ENCODE measurements around the gene MAML2.

The MAML2 gene

DNA sequence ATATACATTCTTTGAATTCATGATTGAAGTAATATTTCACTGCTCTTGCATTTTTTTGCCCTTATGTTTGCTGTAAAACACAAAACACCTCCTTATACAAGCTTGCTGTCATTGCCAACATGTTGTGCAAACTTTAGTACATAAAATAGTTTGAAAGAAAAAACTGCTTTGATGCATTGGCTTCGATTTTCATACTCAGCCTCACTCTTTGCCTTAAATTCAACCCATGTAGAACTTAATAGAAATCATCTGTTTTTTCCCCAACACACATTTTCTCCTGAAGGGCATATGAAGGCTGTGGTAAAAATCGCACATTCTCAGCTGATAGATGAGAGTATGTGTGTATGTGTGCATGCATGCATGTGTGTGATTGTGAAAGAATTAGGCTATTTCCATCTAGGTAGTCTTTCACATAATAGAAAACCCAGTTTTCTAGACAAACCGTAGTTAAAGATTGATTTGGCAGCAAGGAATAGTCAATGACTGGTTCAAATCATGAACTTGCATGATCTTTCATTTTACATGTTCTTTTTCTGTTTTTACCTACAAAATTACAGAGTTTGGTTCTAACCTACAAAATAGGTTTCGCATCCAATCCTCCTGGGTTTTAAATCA lies 346.3 kb downstream of the MAML2 start:
- no peak for DNase-seq

GRCh38 chr11:95994329-95994728 lies 348.7 kb downstream of the MAML2 start:
- no peak for DNase-seq

GRCh38 chr11:95993438-95994298 lies 349.3 kb downstream of the MAML2 start:
- no peak for DNase-seq

GRCh38 chr11:95991545-95991944 lies 351.4 kb downstream of the MAML2 start:
- DNase-seq: no peak

DNA sequence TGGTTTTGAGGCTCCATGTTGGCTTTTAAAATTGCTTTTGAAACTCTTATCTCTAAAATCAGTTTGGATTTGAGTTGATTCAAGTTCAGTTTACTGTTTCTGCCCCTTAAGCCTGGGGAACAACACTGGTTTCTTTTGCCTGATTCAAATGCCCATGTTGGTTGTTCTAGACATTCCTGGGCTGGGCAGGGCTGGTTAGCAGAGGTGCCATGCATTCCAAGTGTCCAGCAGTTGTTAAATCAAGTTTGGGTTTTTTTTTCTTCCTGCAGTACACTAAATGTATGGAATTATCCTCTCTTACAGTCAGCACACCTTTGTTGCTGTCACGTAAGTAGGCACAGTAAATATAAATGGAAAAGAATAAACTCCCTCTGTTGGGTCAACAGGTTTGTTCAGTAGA lies 351.9 kb downstream of the MAML2 start:
- DNase-seq: no peak

GRCh38 chr11:95989780-95990179 lies 353.2 kb downstream of the MAML2 start:
- no peak for DNase-seq

- DNase-seq: no peak
Observed at GRCh38 chr11:95989076-95989605, 353.9 kb downstream of the MAML2 start.

DNA sequence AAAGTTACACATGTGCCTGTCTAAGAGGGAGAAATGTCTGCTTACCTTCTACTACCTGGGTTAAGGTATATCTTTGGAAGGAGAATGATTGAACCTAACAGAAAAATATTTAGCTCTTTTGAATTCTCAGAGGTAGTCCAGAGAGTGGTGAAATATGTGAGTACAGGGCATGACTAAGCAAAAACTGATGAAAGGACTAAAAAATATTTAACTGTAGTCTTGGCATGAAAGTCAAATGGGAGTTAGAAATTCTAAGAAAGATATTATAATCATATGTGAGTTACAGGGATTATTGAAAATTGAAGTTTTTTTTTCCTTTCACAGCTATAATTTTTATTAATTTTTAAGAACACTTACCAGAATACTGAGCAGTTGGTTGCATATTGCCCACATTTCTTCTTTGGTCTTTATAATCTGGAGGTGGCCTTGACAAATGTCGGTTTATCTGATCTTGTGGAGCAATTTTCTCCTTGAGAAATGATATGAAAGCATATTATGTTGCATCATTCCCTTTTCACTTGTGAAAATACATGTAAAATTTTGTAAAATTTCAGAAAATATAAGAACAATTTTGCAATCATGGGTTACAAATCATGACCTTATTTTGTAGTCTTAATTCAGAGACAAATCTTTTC lies 357.7 kb downstream of the MAML2 start:
- no peak for DNase-seq

DNA sequence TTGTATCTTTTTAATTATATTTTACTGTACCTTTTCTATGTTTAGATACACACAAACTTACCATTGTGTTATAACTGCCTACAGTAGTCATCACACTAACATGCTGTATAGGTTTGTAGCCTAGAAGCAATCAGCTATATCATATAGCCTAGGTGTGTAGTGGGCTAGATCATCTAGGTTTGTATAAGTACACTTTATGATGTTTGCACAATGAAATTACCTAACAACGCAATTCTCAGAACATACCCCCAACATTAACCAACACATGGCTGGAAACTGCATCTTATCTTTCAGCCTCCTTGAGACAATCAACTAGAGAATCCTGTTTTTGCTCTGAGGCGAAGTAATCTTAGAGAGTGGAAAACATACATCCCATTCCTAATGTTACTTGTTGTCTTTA lies 358.9 kb downstream of the MAML2 start:
- DNase-seq: no peak

DNA sequence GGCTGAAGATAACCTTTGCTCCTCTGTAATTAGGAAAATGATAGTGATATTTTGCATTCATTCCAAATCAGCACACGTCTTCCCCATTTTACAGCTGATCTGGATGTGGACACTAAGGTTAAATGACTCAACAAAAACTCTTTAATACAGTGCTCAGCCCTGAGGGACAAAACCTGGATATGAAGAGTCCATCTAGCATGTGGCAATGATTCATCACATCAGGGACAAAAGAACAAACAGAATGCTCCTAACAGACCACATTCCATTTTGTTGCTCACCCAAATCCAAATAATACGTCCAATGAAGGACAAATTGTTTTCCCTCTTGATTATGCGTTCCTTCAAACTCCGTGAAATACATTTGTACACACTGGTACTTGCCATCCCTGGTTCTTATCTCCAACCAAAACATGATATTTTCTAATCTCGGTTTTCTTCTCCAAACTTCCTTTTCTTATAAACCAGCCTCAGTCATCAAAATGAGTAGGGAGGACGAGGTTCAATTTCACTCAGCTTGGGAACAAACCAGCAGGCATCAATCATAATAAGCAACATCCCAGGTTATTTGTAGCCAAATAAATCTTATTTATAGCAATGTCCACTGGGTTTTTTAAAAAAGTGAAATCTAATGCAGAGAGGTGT lies 365.3 kb downstream of the MAML2 start:
- DNase-seq: no peak

- DNase-seq: no peak
Observed at GRCh38 chr11:95976550-95976949, 366.4 kb downstream of the MAML2 start.

GRCh38 chr11:95975343-95975742 lies 367.7 kb downstream of the MAML2 start:
- DNase-seq: no peak

DNA sequence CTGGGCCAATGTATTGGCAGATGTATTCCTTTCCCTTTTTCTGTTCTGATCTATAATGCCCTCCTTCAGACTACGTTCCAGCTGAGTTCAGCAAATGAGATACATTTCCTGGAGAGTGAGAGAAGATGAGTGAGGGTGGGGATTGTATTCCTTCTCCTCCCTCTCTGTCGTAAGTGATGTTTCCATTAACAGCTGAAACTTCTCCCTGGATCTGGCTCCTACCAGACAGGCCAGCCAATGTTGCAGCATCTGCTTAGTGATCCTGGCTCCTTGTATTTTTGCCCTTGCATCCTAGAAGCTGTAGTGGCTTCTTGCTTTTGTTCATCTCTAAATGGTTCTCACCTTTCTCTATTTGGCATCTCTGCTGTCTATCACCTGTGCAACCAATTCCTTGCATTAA lies 370.9 kb downstream of the MAML2 start:
- DNase-seq: no peak

DNA sequence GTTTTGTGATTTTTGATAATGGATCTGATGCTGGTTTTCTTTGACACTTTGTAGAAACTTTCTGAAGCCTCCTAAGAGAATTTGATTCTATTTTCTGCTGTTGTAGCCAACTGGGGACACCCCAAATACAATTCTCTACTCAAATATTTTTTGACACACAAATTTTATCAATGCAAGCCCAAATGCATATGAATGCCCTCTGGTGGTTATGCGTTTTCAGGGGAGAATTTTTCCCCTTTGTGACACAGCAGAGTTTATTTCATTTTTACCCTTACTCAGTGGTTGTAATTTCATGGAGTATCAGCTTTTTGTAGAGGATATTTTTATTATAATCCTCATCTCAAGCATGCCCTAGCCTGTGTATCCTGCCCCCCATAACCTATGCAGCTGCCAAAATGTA lies 374.4 kb downstream of the MAML2 start:
- no peak for DNase-seq

DNA sequence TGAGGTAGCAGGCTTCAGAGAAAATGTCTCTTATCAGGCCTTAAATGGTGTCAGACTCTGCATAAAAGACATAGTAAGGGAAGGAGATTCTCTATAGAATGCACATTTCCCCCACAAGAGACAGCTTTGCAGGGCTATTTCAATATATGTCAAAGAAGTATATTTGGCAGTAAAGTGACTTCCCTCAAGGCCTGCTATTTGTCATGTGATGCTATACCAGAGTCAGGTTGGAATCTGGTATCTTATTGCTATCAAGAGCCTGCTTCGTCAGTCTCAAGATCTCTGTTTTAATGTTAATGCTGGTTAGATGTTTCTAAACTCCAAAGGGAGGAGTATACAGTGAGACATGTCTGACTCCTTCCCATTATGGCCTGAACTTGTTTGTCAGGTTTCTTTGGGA lies 378.7 kb downstream of the MAML2 start:
- no peak for DNase-seq

DNA sequence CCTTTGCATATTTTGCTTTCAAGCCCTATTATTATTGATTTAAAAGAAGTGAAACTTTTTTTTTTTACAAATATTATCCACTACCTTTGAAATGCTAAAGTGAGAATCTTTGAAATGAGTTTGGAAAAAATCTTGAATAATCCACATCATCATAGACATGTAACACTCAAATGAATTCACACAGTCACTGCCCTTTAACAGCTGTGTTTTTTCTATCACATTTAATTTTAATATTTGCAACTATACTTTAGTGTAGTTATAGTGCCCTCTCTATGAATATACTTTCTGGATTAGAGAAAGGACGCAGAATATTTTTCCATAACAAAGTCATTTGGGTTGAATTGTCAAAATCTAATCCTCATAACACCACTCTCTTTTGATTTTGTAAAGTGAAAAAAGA lies 381.2 kb downstream of the MAML2 start:
- DNase-seq: no peak

GRCh38 chr11:95950905-95951304 lies 392.1 kb downstream of the MAML2 start:
- DNase-seq: no peak

GRCh38 chr11:95948637-95949036 lies 394.4 kb downstream of the MAML2 start:
- no peak for DNase-seq

DNA sequence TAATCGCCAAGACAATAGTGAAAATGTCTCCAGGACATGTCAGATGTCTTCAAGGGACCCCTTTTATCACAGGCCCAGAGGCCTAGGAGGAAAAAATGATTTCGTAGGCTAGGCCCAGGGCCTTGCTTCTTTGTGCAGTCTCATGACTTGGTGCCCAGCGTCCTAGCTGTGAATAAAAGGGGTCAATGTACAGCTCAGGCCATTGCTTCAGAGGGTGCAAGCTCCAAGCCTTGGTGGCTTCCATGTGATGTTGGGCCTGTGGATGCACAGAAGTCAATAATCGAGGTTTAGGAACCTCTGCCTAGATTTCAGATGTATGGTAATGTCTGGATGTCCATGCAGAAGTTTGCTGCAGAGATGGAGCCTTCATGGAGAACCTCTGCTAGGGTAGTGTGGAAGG lies 398.4 kb downstream of the MAML2 start:
- DNase-seq: no peak

GRCh38 chr11:95943546-95943945 lies 399.4 kb downstream of the MAML2 start:
- DNase-seq: no peak

DNA sequence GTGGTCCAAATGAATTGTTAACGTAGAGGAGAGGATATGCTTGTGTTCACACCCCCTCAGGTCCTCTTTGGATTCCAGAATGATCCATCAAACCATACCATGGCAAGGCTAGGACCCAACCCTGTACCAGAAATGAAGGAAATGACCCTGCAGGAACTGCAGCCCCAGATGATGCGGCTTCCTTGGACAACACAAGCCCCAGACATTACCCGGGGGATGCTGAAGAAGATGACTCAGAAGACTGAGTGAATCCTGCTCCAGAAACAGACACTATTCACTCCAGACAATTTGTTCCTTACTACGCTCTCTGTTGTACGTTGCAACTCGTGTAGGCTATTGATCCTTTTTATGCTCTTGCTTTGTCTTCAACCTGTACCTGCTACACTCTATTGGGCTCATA lies 403.9 kb downstream of the MAML2 start:
- no peak for DNase-seq

GRCh38 chr11:95937358-95937757 lies 405.6 kb downstream of the MAML2 start:
- no peak for DNase-seq

DNA sequence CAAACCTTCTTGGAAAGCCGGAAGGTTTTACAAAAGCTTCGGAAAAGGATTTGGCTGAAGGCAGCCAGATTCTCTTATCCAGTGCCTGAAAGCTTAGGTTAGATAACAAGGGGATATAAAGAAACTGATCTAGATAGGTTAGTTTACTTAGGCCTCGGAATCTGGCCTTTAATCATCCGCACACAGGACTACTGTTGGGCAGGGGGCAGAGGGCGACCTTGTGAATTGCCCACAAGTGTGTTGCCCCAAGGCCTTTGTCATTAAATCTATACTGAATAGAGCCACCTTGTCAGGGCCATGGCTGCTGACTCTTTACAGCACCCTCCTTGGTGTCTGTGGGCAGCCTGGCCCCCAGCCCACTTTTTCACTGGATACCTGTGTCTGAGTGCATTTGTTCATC lies 409.4 kb downstream of the MAML2 start:
- no peak for DNase-seq
